ENCODE measurements around the gene MAD1L1.
"Not testable (repeated sequence)": the region's sequence is repeated elsewhere in the genome, so short reads cannot be mapped to it uniquely, and the experiment has no call there.

MAD1L1 gene

GRCh38 chr7:2080477-2080876, 152.3 kb downstream of the MAD1L1 start:
- DNase-seq, result no peak

DNA sequence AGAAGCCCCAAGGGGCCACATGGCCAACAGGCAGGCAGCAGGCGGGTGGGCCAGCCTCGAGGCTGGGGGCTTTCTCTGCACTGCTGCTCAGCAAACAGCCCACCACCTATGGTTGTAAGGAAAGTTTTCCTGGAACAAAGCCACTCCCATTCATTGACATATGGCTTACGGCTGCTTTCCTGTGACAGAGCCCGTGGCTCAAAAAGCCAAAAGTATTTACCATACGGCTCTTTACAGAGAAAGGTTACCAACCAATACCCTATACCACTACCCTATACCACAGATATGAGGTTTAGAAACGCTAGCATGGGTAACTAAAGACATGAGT, 152.7 kb downstream of the MAD1L1 start:
- DNase-seq, result no peak

GRCh38 chr7:2079332-2080059, 153.2 kb downstream of the MAD1L1 start:
- no peak for DNase-seq

DNA sequence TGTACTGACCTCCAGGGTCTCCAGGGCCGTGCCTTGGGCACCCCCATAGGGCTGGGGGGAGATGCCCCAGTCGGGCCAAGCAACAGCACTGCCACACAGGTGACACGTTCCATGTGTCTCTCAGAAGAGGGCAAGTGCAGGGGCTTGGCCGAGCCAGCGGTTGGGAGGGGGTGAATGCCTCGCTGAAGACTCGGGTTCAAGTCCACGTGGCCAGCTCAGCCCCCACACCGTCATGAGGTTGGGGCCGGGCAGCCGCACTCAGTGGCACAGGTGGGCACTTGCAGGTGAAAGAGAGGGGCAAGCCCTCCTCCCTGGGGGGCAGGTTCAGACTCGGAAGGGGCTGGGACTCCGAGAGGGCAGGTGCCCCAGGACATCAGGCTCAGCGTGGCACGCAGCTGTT, 153.8 kb downstream of the MAD1L1 start:
- no peak for DNase-seq

GRCh38 chr7:2076649-2077064, 156.1 kb downstream of the MAD1L1 start:
- no peak for DNase-seq

DNA sequence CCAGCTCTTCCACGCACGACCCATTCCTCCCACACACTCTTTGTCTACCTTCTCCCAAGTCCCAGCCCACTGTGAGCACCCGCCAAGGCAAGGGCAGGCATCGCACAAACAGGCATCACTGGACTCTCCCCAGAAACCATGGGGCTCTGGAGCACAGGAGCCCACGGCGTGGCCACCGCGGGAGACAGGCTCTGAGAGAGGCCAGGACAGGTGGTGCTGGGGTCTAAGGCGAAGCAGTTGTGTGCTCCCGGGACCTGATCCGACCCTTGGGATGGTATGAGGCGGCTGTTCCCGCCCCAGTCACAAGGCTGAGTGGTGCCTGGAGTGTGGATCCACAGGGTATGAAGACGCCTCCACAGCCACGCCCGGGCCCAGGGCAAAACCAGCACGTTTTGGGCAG, 156.9 kb downstream of the MAD1L1 start:
- no peak for DNase-seq

- DNase-seq, result no peak
These were observed 158.1 kb downstream of the MAD1L1 start for GRCh38 chr7:2074691-2075090.

- no peak for DNase-seq
These were observed 159.9 kb downstream of the MAD1L1 start for GRCh38 chr7:2072798-2073197.

- DNase-seq, result no peak
These were observed 160.7 kb downstream of the MAD1L1 start for GRCh38 chr7:2072042-2072441.

DNA sequence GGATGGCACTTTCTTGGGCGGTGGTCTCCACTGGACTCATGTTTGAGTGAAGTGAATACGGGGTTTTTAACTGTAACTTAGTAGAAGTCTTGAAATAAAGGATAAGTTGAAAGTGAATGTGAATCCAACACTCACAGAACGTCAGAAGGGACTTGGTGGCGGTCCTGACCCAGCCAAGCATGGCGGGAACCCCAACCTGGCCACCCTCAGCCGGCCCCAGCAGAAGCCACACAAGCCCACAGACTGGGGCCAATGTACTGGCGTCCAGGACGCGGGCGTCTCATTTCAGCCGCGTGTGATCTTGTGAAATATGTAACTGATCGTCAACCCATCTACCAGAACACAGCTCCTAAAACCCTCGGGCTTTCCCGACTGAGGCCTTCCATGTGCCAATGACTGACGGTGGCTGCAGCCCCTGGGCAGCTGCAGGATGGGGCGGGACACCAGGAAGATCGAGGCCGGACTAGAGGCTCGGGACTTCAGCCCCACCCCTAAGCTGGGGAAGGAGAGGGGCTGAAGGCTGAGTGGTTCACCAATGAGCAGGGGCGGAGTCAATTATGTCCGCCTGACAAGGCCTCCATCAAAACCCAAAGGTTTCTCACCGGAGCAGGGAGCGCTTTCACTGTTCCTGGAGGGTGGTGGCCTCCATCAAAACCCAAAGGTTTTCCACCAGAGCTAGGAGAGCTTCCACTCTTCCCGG, 161.5 kb downstream of the MAD1L1 start:
- DNase-seq, result no peak

DNA sequence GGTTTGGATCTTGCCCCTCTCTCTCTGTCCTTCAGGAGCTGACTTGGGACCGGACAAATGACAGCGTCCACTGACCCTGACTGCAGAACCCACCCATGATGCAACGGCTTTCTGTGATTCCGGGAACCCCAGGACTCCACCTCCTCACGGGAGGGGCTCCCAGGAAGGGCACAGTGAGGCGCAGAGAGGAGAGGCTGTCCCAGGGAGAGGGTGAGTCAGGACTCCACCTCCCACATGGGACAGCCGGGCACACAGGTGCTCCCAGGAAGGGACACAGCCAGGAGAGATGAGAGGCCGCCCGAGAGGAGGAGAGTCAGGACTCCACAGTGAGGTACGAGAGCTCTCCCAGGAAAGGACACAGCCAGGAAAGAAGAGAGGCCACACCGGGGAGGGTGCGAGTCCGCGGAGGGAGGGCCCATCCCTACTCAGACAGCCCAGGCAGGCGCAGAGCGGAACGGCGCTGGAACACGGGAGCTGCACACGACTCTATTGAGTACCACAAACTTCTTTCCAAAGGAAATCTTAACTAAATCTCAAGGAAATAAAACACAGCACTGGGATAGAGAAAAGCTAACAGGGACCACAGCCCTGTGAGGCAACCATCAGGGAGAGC, 162.5 kb downstream of the MAD1L1 start:
- no peak for DNase-seq

GRCh38 chr7:2069472-2069860, 163.3 kb downstream of the MAD1L1 start:
- DNase-seq, result no peak

DNA sequence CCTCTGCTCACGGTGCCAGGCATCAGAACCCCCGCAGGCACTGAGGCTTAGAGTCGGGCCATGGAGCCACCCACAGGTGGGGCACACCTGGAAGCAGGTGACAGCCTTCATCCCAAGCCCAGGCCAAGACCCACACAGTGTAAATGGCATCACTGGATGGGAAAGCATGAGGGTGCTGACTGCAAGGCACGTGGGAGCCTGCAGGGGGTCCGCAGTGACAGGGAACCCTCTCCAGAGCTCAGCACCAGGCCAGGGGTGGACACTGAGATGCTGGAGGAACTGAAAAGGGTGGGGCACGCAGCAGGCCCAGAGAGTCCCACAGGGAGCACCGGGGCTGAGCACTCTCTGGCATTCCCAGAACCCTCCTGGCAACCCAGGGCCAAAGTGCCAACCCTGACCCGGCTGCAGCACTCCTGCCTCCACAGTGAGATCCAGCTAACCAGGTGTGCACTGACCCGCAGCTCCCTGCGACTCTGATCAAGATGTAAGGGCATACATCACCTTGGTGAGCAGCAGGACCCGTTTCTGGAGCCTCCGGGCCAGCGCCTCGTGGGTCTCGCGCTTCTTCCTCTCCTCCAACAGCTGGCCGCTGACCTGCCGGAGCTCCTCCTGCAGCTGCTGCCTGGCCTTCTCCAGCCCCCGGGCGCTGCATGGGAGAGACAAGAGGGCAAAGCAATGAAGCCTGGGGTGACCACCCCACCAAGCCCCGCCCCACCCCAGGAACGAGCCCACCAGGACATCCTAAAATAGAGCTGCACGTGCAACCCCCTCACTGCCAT, 163.9 kb downstream of the MAD1L1 start:
- no peak for DNase-seq

DNA sequence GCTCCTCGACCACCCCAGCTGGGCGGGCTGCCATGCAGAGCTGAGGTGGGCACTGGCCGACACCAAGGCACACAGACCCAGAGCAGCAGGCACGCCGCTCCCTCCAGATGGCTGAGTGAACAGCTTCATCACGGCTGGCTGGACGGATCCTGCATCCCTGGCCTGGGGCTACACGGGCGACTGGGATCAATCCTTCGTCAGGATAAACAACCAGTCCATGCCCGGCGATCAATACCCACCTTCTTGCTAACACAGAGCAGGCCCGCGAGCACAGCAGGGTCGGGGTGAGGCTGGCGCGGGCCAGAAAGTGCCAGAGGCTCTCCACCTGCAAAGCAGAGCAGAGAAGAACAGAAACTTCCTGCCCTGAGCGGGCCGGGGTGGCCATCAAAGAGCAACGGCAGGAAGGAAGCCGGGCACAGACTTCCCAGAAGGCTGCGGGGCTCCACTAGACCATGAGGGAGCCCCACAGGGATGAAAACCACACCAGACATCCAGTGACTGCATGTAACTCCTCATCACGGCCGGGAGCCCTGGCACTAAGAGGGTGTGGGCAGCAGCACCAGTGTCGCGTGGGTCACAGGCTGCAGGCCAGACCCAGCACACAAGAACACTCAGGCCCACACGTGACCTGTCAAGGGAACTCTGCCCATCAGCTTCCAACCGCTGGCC, 166.4 kb downstream of the MAD1L1 start:
- no peak for DNase-seq

- no peak for DNase-seq
These were observed 167.2 kb downstream of the MAD1L1 start for GRCh38 chr7:2065528-2065927.

- DNase-seq, result peak in 1 of 2 experiments; percentile 13
These were observed 169.0 kb downstream of the MAD1L1 start for GRCh38 chr7:2063563-2064260.

DNA sequence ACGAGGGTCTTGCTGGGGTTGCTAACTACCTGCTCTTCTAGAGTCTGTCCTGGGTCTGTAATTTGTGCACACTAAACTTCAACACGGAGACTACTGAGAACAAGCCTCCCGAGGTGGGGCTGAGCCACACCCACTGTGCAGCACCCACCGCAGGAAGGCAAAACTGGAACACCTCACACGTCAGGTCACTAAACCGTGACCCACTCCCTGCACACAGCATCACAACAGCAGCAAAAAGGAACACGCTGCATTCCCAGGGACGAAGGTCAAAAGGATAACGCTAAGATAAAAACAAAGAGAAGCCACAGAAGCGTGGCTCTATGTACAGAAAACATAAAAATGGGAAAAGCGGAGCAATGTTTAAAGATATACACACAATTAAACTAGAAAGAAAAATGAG, 170.1 kb downstream of the MAD1L1 start:
- DNase-seq, result no peak

DNA sequence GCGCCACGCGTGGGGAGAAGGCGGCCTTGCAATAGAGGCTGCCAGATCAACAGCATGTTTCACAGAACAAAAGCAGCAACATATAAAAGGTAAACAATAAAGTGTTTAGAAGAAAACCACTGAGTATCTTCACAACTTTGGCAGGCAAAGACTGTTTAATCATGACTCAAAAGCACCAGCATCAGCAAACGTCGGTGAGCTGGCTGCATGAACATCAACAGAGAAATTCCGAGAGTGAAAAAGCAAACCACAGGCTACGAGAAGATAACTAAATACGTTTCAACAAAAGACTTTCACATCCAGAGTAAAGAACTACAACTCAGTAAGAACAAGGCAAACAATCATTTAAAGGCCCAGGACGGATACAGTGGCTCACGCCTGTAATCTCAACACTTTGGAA, 172.0 kb downstream of the MAD1L1 start:
- no peak for DNase-seq

DNA sequence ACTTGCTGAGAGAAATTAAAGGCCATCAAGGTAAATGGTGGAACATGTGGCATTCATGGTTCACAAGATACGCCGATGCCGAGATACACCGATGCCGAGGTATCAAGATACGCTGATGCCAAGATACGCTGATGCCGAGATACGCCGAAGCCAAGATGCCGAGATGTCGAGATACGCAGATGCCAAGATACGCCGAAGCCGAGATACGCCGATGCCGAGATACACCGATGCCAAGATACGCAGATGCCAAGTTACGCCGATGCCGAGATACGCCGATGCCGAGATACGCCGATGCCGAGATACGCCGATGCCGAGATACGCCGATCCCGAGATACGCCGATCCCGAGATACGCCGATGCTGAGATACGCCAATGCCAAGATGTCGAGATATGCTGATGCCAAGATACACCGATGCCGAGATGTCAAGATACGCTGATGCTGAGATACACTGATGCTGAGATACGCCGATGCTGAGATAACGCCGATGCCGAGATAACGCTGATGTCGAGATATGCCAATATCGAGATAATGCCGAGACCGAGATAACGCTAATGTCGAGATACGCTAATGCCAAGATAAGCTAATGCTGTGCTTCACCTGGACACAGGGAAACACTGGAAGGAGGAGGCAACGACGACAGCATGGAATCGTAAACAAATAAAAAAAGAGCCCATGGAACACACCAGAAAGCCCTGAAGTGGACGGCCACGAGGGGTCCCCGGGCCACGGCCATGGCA, 172.6 kb downstream of the MAD1L1 start:
- DNase-seq, result no peak

DNA sequence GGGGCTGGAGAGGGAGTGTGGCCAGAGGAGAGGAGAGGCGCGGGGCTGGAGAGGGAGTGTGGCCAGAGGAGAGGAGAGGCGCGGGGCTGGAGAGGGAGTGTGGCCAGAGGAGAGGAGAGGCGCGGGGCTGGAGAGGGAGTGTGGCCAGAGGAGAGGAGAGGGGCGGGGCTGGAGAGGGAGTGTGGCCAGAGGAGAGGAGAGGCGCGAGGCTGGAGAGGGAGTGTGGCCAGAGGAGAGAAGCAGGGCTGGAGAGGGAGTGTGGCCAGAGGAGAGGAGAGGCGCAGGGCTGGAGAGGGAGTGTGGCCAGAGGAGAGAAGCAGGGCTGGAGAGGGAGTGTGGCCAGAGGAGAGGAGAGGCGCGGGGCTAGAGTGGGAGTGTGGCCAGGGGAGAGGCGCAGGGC, 174.5 kb downstream of the MAD1L1 start:
- not testable (repeated sequence) for DNase-seq

GRCh38 chr7:2055956-2056355, 176.8 kb downstream of the MAD1L1 start:
- no peak for DNase-seq

DNA sequence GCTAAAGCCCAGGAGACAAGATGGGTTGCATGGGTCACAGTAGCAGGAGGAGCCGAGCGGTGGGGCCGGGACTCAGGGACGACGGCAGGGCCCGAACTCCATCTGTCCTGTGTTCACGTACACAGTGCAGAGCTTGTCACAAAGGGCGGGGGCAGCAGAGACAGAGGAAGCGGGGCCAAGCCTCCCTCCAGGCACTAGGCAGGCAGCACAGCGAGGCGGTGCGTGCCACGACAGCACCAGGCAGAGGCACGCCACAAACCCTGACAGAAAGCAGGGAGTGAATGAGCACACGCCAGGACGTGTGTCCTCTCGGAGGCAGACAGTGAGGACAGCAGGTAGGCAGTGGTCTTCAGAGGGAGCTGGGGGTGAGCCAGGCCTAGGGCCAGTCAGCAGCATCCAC, 177.8 kb downstream of the MAD1L1 start:
- DNase-seq, result no peak

All from NCI-H187 (cell line).